ENCODE data around the gene S100A6.

Gene S100A6

DNA sequence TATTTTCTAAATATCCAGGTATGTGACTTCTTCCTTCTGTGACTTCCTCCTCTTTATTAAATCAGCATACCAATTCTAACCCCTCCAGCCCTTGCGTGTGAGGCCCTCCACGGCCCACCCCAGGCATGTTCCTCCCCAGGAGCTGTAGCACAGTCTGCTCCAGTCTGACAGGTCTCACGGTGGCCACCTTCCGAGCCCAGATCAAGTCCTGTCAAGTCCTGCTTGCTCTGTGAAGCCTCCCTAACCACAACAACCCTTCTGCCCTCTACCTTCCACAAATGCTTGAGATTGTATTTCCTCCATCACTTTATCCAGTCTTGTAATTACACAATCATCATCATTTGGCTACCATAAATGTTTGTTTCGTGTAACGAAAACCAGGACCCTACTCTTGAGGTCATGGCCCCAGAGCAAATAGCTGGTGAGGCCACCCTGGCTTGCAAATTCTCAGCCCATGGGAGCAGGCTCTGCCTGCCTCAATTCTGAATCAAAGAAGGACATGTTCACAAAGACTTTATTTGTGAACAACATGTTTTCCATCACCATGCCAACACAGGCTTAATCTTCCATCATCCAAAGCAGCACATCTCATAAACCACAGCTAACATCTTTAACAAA, 42.3 kb downstream of the S100A6 start:
- no peak for DNase-seq

DNA sequence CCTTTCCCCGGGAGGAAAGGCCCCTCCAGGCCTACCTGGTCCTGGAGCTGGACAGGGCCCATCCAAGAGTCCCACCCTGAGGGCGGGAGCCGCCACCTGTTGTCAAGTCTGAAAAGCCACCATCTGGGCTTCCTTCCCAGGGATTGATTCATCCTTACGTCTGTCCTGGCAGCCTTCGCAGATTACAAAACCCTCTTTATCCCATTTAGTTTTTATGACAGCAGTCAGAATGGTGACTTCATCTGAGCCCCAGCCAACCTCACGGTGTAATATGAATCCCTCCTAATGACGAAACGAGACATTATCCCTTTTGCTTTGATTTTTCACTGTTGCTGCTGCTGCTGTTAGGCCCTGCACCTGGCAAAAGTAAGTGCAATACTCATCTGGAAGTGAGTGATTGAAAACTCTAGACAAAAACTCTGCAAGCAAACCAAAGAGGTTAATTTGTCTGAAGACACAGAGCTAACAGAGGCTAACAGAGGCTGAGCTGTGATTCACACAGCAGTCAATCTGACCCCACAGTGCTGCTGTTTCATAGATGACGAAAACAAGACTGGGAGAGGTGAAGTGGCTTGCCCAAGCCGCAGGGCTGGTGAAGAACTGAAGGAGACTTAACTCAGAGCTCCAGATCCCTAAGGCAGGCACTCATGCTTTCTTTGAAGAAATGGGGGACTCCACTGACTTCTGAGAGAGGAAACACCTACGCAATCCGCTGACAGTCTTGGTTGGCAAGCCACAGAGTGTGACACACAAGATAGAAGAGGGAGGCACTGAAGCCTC, 45.3 kb downstream of the S100A6 start:
- peak; percentile 88 for DNase-seq

DNA sequence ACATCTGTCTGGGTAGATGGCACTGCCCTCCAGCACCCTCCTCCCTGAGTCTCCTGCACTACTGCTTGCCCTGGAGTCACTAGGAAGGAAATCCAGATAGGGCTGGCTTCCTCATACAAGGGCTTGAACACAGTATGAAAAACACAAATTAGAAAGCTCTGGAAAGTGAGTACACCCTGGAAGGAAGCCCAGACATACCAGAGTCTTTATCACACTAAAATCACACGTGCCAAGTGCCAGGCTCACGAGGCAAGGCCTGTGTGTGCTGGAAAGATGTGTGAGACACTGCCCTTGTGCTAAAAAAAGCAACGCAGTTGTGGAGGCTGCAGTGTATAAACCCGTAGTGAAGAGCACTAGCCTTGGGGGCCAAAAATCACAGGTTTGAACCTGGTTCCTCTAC, 47.1 kb downstream of the S100A6 start:
- no peak for DNase-seq

DNA sequence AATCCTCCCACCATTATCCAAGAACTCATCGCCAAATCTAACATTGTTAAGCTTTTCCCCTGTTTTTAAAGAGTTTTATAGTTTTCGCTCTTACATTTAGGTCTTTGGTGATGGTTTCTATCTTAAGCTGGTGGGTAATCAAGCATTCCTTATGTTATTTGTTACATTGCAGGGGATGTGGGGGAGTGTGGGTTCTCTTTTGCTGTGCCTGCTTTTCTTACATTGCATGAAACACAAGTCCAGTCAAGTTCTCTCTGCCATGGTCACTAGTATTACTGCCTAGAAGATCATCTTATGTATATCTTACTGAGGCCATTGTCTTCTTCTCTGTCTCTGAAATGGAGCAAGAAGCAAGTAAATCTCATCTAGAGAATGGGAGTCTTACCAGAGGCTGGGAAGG, 48.1 kb downstream of the S100A6 start:
- DNase-seq, result no peak

DNA sequence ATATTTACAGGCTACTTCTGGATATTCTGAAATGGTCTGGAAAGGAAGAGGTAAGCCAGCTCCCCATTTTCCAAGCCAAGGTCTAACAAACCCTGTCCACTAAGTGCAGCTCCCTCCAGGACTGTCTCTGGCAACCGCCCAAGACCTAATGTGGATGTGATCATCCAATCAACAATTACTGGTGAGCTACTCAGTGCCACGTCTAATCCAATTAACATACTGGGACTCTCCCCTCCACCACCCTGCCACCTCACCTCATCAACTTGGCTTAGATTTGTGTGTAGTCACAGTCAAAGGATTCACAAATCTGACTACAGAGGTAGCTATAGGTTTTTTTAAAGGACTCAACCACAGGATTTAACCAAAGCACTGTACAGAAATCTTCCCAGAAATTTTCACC, 49.9 kb downstream of the S100A6 start:
- peak; percentile 73 for DNase-seq
